Colonic mucosa (tissue), 4 donors: ENCODE measurements around the gene BMF. TPM values are rescaled to one million over a fixed set of nuclear protein-coding genes. Genes with fewer than 3 reads are reported as not detected.
"Not testable (repeated sequence)": the region's sequence is repeated elsewhere in the genome, so short reads cannot be mapped to it uniquely, and the experiment has no call there.

ENCODE experiments used
- DNase-seq: peaks from one replicate; pipeline ENCODE4 v3.0.0-alpha.2; 2020
- H3K27ac ChIP-seq: fragments of 200-600 bp; one replicate; pipeline ENCODE4 v1.8.0; 2021
- H3K27me3 ChIP-seq: fragments of 200-600 bp; one replicate; pipeline ENCODE4 v1.8.0; 2021
- H3K36me3 ChIP-seq: fragments of 200-600 bp; one replicate; pipeline ENCODE4 v1.8.0; 2021
- H3K4me1 ChIP-seq: fragments of 200-600 bp; one replicate; pipeline ENCODE4 v1.8.0; 2021; ENCODE audit warnings: mild to moderate bottlenecking
- H3K4me3 ChIP-seq: fragments of 200-600 bp; one replicate; pipeline ENCODE4 v1.8.0; 2021
- H3K9ac ChIP-seq, 2 donors: one replicate each; pipeline ENCODE4 v1.7.0; 2013; ENCODE audit warnings: control low read depth in 2 of 2, low read depth in 2 of 2, low read length in 2 of 2
- H3K9me3 ChIP-seq: fragments of 200-600 bp; one replicate; pipeline ENCODE4 v1.8.0; 2021
- intact Hi-C: fragments of 100-400 bp; cut with DNase I; formaldehyde crosslinking; loops from one replicate; pipeline ENCODE4 v1.14.1; 2022
- total RNA-seq, 2 donors: library from RNA; stranded (reverse); fragmentation: NEBNext Ultra II Directional in 1 of 2; extraction: Animal tissue kit (Norgen Biotek cat#: 25700) in 1 of 2; gene quantifications; one replicate each; pipeline ENCODE4 v1.2.1, GENCODE V29; 2021
- TF ChIP-seq, protein P1 (sequence below): fragments of 200-600 bp; IDR thresholded peaks from one replicate; pipeline ENCODE4 v1.8.0; 2022; ENCODE audit warnings: antibody characterized with exemption, mild to moderate bottlenecking
- donor health status: healthy.
- donor health status: DM: no; HTN: no; CAD: no.
- donor health status: DM: no; HTN: no; CAD: no.

Gene BMF, protein sequence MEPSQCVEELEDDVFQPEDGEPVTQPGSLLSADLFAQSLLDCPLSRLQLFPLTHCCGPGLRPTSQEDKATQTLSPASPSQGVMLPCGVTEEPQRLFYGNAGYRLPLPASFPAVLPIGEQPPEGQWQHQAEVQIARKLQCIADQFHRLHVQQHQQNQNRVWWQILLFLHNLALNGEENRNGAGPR
- total RNA-seq: 10 to 100 TPM in 1 of 2 donors, 1 to 10 TPM in 1; 5.0 to 11.6 TPM

DNA sequence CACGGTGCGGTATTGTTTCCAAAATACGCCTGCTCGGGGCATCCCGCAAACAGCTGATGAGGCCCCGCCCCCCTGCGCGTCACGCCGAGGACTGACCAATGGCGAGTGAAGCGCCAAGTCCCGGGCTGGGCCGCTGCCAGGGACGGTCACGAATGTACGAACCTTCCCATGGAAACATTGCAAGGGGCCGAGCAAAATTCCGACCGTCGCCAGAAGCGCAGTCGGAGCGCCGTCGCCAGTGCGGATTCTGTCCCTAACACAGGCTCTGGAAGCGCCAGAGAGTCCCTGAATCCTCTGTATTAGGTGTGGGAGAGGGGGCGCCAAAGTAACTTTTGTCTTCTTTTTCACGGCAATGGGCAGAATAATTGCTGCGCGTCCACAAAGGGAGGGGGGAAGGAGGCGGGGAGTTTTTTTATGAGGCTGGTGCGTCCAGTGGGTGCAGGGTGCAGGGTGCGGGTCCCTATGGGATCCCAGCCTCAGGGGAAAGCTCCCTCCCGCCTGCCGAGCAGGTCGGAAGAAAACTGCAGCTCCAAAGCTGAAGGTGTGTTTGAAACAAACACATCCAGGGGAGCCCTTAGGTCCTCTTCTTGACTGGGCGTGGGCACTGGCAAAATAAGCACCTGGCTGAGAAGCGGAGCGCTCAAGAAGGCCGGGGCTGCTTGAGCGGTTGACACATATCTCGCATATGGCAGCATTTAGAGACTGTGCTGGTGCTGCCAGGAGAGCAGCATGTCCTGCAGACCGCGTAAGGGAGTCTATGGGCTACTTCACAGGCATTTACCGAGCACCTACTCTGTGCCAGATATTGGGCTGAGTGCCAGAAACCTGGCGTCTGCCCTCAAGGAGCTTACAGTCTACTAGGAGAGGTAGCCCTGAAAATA is at the start of gene BMF:
Gene BMF (minus strand): TSS at position 25 of the 881 bp plus-strand sequence. CDS start 2,793 bp downstream, outside the sequence.
- peak; percentile 100 for DNase-seq
- intact Hi-C loops: loop anchor here (5.0 kb wide), 1 partner anchor 57 kb away; no protein-coding TSS in a partner anchor
- no peaks in the 10 kb centered on the region for H3K27me3 ChIP-seq
- TF ChIP-seq, protein P1, sequence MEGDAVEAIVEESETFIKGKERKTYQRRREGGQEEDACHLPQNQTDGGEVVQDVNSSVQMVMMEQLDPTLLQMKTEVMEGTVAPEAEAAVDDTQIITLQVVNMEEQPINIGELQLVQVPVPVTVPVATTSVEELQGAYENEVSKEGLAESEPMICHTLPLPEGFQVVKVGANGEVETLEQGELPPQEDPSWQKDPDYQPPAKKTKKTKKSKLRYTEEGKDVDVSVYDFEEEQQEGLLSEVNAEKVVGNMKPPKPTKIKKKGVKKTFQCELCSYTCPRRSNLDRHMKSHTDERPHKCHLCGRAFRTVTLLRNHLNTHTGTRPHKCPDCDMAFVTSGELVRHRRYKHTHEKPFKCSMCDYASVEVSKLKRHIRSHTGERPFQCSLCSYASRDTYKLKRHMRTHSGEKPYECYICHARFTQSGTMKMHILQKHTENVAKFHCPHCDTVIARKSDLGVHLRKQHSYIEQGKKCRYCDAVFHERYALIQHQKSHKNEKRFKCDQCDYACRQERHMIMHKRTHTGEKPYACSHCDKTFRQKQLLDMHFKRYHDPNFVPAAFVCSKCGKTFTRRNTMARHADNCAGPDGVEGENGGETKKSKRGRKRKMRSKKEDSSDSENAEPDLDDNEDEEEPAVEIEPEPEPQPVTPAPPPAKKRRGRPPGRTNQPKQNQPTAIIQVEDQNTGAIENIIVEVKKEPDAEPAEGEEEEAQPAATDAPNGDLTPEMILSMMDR: no peak
- H3K4me3 ChIP-seq: peak within 1 kb of the TSS; percentile 57
- H3K9ac ChIP-seq: peak within 1 kb of the TSS; percentile 84
- H3K27ac ChIP-seq: peak within 1 kb of the TSS; percentile 71
- no peaks in the 10 kb centered on the region for H3K9me3 ChIP-seq
- H3K36me3 ChIP-seq: no peaks in the 10 kb centered on the region
- H3K4me1 ChIP-seq: peaks cover 27% of the 10 kb centered on the region

DNA sequence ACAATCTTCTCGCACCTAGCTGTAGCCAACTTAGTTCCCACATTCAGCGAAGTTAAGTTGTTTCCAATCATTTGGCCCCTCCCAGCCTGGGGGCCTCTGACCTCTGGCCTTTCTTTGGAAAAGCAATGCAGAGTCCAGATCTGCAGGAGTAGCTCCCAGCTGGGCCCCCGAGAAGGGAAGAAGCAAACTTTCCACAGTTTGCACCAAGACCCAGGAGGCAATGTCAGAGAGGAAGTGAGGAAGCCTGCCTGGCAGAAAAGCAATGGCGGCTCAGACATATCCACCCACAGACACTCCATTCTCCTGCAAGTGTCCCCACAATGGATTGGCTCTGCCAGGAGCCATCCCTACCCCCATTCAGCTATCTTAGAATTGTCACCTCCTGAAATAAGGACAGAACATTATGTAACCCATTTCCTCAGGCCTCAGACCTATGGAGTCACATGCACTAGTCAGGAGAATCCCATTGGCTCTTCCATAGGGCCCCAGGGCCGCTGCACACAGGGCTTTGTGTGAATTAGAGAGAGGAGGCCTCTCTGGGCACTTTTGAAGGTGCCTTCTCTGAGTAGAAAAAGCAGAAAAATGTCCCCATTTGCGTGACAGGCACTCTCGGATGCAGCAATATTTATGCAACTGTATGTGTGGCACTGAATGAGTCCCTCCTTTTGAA is 49.2 kb upstream of the BMF start:
- H3K9ac ChIP-seq: no peak overlapping the region
- no peaks in the 10 kb centered on the region for H3K36me3 ChIP-seq
- no peak for DNase-seq
- intact Hi-C loops: no loop called here
- TF ChIP-seq, protein P1: no peak
- no peaks in the 10 kb centered on the region for H3K27me3 ChIP-seq
- H3K27ac ChIP-seq: no peak overlapping the region
- H3K9me3 ChIP-seq: no peaks in the 10 kb centered on the region
- no peak overlapping the region for H3K4me3 ChIP-seq
- peaks cover 4% of the 10 kb centered on the region for H3K4me1 ChIP-seq

DNA sequence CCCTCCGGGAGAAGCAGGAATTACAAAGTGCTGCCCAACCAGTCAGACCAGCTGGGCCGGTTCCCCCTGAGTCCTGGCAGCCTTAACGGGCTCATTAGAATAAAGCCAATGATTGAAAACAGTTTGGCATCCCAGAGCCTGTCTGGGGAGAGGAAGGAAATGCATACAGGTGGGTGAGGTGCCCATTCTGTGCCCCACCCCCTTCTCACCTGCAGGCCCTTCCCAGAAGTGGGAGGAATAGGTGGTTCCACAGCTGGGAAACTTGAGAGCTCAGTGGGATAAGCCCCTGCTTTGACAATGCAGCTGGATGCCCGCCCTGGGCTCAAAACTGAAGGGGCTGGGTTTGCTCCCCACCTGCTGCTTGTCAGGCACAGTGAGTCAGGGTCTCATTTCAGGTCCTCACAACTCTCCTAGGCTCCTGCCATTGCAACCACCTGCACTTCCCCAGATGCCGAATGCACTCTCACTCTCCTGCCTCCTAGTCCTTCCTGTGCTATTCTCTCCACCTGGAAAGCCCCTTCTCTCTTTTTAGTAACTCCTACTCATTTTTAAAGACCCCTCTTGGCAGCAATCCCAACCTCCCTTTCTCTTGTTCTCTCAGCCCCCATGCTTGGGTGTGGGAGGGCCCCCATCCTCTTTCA is 46.7 kb upstream of the BMF start:
- Histone ChIP-seq H3K4me1 (peaks cover 1% of the 10 kb centered on the region), H3K36me3 (no peaks in the 10 kb centered on the region), H3K4me3 (no peak overlapping the region), H3K9ac (no peak overlapping the region), H3K27me3 (no peaks in the 10 kb centered on the region), H3K9me3 (no peaks in the 10 kb centered on the region), H3K27ac (no peak overlapping the region)
- TF ChIP-seq, protein P1: no peak
- intact Hi-C loops: no loop called here
- peak; percentile 78 for DNase-seq

DNA sequence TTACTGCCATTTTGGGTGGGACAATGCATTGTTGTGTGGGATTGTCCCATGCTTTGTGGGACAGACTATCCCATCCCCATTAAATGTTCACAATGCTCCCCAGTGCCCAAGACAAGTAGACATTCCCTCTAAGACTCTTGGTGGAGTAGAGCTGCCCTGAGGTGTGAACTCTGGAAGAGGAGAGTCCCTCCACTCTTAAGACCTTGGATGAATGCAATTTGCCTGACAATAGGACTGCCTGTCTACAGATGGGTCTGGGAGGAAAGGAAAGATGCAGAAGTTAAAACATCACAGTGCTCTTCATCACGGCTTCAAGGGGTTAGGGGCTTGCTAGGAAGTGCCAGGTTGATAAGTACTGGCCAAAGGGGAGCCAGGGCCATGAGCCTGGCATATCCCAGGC is 46.1 kb upstream of the BMF start:
- intact Hi-C loops: not testable (repeated sequence)

DNA sequence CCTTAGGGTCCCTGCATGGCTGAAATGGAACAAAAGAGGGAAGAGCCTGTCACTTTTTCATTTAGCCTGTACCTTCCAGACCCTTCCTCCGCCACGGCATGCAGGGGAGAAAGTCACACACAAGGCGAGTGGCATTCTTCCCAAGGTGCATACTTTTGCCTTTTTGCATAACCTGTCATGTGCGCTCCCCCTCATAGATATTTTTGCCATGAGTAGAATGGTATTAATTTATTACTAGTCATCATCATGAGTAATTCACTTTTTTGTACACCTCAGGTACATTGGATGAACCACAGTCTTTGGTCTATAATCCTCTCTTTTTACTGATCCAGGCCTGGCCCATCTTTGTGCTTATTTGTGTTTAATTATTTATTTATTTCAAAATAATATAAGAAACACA is 43.3 kb upstream of the BMF start:
- Histone ChIP-seq H3K9ac (no peak overlapping the region), H3K36me3 (no peaks in the 10 kb centered on the region)

More for the DNA sequence above, 46.1 kb upstream of the BMF start:
- H3K9ac ChIP-seq, H3K27me3 ChIP-seq, DNase-seq, H3K4me3 ChIP-seq, H3K27ac ChIP-seq, H3K9me3 ChIP-seq, H3K36me3 ChIP-seq, H3K4me1 ChIP-seq: not testable (repeated sequence)

More for the DNA sequence above, 43.3 kb upstream of the BMF start:
- intact Hi-C loops: no loop called here
- Histone ChIP-seq H3K27me3 (no peaks in the 10 kb centered on the region), H3K9me3 (no peaks in the 10 kb centered on the region), H3K4me1 (no peaks in the 10 kb centered on the region), H3K4me3 (no peak overlapping the region), H3K27ac (no peak overlapping the region)
- DNase-seq: no peak
- TF ChIP-seq, protein P1: no peak
